GM19467 (cell line): Measurements from ENCODE around the gene ZIC2.
"Not testable (repeated sequence)": the region's sequence is repeated elsewhere in the genome, so short reads cannot be mapped to it uniquely, and the experiment has no call there.

Experiments
- ATAC-seq: cut with Tn5 transposase; IDR thresholded peaks from one replicate; pipeline ENCODE4 v1.9.1; 2021; ENCODE audit warnings: mild to moderate bottlenecking, moderate library complexity; ENCODE audit not compliant: unreplicated experiment

Gene ZIC2

GRCh38 chr13:99981735-99982035 lies at the start of gene ZIC2:
TSS of gene ZIC2 (plus strand) at chr13:99981784. CDS start at chr13:99982065, 281 bp downstream.
- no peak for ATAC-seq

DNA sequence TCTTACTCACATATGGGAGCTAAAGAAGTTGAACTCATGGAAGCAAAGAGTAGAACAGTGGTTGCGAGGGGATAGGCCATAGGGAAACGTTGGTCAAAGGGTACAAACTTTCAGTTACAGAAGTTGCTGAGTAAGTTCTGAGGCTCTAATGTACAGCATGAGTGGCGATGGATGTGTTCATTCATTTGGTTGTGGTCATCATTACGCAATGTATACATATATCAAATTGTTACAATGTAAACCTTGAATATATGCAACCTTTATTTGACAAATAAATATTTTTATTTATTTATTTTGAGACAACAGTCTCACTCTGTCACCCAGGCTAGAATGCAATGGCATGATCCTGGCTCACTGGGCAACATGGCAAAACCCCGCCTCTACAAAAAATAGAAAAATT lies 48.7 kb upstream of the ZIC2 start:
- ATAC-seq = no peak

GRCh38 chr13:99935772-99936171 lies 45.8 kb upstream of the ZIC2 start:
- ATAC-seq = no peak

DNA sequence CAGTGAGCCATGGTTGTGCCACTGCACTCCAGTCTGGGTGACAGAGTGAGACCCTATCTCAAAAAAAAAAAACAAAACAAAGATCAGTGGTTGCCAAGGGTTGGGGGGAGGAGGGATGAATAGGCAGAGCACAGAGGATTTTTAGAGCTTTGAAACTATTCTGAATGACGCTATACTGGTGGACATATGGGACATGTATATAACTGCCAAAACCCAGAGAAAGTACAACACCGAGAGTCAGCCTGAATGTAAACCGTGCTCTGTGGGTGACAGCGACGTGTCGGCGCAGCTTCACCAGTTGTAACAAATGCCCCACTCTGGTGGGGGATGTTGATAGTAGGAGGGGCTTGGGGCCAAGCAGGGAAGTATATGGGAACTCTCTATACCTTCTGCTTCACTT lies 42.9 kb upstream of the ZIC2 start:
- no peak for ATAC-seq

- ATAC-seq = no peak
Observed at GRCh38 chr13:99941086-99941485, 40.5 kb upstream of the ZIC2 start.

DNA sequence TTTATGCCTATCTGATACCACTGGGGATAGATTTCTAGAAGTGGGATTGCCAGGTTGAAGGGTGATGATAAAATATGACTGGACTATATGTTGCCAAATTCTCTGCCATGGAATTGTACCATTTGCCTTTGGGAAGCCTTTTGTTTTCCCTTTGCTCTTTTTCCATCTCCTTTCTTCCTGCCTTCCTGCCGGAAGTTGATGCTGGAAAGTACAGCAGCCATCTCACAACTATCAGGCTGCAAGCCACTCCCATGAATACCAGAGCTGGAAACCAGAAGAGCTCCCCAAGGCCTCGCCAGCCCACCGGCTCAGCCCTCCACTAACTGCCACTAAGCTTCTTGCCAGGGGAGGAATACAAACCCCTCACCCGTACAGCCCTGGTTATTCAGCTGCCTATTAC lies 39.7 kb upstream of the ZIC2 start:
- ATAC-seq = no peak

- ATAC-seq = no peak
Observed at GRCh38 chr13:99944102-99944501, 37.5 kb upstream of the ZIC2 start.

- ATAC-seq = no peak
Observed at GRCh38 chr13:99944606-99945005, 37.0 kb upstream of the ZIC2 start.

GRCh38 chr13:99945515-99945914 lies 36.1 kb upstream of the ZIC2 start:
- ATAC-seq = not testable (repeated sequence)

- no peak for ATAC-seq
Observed at GRCh38 chr13:99947666-99948065, 33.9 kb upstream of the ZIC2 start.

- no peak for ATAC-seq
Observed at GRCh38 chr13:99948411-99948810, 33.2 kb upstream of the ZIC2 start.

DNA sequence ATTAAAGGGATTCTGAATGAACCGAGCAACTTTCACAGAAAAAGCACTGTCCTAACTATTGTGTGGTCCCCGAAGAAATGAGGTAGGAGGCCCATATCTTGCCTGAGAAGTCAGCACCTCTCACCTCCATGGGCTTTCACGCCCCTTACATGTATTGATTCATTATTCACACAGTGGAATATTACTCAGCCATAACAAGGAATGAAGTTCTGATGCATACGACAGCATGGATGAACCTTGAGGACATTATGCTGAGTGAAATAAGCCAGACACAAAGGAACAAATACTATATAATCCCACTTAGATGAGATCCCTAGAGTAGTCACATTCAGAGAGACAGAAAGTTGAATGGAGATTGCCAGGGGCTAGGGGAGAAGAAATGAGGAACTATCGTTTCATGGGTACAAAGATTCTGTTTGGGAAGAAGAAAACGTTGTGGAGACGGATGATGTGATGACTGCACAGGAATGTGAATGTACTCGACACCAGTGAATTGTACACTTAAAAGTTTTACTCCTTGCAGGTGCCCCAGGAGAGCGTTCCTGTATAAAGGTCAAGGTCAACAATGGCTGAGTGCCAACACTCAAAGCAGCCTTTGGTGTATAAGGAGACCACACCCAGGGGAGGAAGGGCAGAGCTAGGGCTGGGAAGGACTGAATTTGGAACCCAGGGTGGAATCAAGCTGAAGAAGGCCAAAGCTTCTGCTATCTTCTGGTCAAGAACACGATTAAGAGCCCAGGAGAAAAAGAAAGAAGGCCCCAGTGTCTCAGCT lies 32.5 kb upstream of the ZIC2 start:
- no peak for ATAC-seq

GRCh38 chr13:99949679-99950413 lies 31.7 kb upstream of the ZIC2 start:
- ATAC-seq = no peak

DNA sequence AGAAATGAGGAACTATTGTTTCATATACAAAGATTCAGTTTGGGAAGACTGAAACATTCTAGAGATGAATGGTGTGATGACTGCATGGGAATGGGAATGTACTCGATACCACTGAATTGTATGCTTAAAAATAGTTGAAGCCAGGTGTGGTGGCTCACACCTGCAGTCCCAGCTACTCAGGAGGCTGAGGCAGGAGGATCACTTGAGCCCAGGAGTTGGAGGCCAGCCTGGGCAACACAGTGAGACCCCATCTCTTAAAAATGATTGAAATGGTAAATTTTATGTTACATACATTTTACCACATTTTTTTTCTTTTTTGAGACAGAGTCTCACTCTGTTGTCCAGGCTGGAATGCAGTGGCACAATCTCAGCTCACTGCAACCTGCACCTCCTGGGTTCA lies 29.9 kb upstream of the ZIC2 start:
- not testable (repeated sequence) for ATAC-seq

DNA sequence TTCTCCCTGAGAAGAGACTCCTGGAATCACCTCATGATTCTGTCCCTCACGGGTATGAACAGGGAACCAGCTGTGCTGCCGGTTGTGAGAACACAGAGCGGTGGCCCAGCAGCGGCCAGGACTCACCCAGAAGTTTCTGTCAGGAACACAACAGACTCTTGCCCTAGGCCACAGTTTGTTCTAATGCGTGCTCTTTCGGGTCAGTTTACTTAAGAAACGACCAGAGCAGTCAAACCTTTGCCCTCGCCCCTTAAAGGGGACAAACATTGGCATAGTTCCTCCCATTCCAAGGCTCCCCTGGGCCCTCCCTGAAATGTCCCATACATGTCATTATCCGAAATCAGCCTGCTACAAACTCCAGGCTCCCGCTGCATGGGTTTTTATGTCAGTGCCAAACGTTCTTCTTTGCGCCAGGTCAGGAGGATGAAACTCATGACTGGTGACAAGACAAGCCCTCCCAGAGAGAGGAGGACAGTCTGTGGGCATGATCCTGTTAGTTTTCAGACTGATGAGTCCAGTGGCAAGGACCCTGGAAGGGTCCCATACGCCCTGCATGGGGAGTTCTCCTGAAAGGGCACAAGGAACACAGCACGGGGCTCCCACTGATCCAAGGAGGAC lies 28.3 kb upstream of the ZIC2 start:
- ATAC-seq = no peak

DNA sequence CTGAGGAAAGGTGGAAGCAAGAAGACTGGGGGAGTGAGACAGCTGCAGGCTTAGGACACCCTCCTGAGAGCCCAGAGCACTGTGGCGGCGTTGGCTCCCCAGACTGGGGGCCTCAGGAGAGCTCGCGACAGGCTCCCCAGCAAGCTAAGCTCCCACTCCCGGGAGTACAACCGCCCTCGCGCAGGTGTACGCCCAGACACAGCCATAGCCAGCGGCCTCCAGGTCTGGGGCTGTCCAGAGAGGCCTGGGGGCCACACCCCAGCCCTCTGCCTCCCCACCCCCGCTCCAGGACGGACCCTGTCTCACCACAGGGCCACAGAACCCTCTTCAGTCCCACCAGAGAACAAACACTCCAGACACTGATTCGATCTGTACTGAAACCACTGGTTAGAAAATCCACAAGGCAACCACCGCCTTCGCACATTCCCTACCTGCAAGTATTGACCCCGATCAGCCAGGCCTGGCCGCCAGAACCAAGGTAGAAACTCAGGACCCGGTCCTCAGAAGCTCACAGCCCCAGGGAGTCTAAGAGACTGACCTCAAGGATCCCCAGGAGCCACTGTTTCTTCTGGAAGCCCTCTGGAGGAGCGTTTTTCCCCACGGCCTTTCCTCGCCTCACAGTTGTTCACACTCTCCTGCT lies 26.4 kb upstream of the ZIC2 start:
- ATAC-seq = no peak

DNA sequence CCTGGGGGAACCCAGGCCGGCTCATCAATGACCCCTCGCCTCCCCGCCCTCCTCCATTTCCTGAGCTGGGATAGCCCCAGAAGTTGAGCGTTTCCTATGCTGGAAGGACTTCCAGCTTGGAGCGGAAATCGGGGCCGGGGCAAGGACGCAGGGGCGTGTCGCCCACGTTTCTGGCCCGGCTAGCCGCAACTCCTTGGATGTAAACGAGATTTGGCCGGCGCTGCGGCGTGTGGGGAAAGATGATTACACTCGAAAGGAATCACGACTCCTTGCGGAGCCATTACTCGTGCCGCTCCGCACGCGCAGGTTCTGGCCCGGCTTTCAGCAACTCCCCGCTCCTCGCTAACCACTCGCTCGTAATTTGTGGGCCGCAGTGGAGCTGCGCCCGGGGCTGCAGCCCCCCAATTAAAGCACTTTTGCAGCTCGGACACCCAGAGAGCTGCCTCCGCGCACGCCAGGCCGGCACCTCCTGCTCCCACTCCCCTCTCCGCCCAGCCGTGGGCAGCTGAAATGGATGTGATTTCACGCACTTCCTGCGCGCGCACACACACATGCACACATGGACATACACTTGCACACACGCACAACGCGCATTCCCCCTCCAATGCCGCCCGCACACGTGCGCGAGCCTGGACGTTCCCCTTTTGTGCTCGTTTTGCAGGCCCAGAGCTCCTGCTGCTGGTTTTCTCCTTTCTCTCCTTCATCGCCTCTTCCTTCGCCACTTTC lies 25.7 kb upstream of the ZIC2 start:
- ATAC-seq = no peak

DNA sequence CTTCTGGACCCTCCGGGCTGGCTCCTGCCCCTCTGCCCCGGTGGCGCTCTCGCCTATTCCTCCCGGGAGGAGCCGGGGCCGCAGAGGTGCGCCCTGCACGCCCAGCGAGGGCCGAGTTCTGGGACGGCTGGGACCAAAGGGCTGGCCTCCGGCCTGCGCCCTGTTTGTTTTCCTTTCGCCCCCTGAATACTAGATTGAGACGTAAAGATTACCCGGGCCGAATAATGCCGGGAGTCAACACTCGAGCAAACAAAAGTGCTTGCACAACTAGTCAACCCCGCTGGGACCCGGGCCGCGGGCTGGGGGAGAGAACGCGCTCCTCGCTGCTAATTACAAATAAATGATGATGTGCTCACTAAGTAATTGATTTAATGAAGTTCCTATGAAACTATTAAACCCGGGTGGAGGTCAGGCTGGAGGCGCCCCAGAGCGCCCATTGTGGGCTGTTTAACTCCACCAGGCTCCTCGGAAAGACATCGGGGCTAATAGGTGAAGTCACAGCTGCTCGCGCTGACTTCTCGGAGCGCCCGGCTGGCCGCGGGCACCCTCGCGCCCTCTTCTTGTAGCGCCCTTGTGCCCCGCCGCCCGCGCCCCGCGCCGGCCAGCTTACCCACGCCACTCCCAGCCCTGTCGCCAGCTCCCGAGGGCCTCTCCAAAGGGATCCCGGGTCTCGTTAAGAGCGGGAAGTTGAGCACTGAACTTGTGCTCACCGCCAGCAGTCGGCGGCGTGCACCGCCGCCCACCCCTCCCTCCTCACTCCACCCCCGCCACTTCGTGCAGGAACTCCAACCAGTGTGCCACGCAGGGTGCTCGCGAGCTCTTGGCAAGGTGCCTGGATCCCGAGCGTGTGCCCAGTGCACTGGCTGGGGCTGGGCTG lies 24.9 kb upstream of the ZIC2 start:
- no peak for ATAC-seq

DNA sequence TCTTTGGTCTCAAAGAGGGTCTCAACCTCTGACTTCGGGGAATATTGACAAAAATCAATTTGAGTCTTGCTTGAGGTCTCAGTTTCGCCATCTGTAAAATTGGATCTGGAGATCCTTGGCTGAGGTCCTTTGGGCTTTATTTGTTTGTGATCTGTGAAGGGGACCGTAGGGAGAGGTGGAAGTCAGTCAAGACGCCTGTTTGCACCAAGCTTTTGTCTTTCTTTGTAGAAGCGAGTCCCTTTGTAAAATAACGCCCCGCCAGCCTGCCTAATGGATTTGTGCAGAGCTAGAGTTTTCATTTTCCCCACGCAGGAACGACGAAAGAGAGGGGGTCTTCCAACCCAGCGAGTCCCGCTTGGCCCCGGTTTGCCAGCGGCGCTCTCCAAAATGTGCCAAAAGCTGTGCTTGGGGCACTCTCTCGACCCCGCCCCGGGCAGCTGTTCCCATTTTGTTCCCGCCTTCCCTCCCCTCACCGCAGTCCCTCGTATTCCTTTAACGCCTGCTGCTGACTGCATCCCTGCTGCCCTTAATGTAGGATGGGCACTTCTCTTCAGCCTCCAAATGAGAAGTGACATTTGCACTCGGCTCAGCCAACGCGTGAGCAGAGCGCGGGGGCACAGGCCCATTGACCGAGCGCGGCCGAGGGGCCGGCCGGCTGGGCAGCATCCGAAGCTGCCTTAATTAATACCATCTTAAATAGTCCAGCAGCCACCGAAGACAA lies 23.0 kb upstream of the ZIC2 start:
- ATAC-seq = no peak
